Caco-2 (cell line): ENCODE measurements around the gene SLC24A4. TPM values are rescaled to one million over a fixed set of nuclear protein-coding genes. Genes with fewer than 3 reads are reported as not detected.

ENCODE experiments used
- BruUV-seq: library from RNA; stranded (reverse); fragments of 400-500 nt; replicated peaks from 2 replicates; lab custom pipeline; 2021; lab: Mats Ljungman, UMichigan
- CTCF ChIA-PET: fragments of 300-600 bp; sonication (Branson Sonifier 250); formaldehyde crosslinking; loops from one replicate; lab custom pipeline; 2022; ENCODE audit warnings: antibody characterized with exemption; lab: Charles Lee
- POLR2A ChIA-PET: fragments of 300-600 bp; sonication (Branson Sonifier 250); formaldehyde crosslinking; loops from one replicate; lab custom pipeline; 2022; ENCODE audit warnings: antibody characterized with exemption; lab: Charles Lee
- DNase-seq, 2 experiments: peaks; one replicate each; pipeline versions ENCODE4 v3.0.0 to v3.0.0-alpha.2; 2020 to 2022
- H3K27me3 ChIP-seq: replicated peaks from 2 replicates; pipeline ENCODE4 v1.6.0; 2011; ENCODE audit warnings: low read length; ENCODE audit not compliant: control insufficient read depth, insufficient read depth
- H3K36me3 ChIP-seq: 2 replicates; pipeline ENCODE4 v1.5.1; 2011; ENCODE audit warnings: low read length; ENCODE audit not compliant: control insufficient read depth, insufficient read depth
- H3K4me1 ChIP-seq: fragments of 250-450 bp; sonication (Bioruptor Pico); 2 replicates; pipeline ENCODE4 v1.5.1; 2020; ENCODE audit warnings: mild to moderate bottlenecking
- H3K4me3 ChIP-seq: 2 replicates; pipeline ENCODE4 v1.5.1; 2011; ENCODE audit warnings: low read depth, mild to moderate bottlenecking, control low read depth, low read length
- H3K9me3 ChIP-seq: fragments of 250-450 bp; sonication (Bioruptor Pico); 2 replicates; pipeline ENCODE4 v1.5.1; 2020; ENCODE audit warnings: mild to moderate bottlenecking, moderate library complexity
- H3K27ac Mint-ChIP-seq: one replicate; pipeline ENCODE4 v1.8.0; 2022; ENCODE audit warnings: mixed read lengths; ENCODE audit not compliant: unreplicated experiment
- H3K27me3 Mint-ChIP-seq: one replicate; pipeline ENCODE4 v1.8.0; 2022; ENCODE audit warnings: mixed read lengths; ENCODE audit not compliant: insufficient read depth, unreplicated experiment
- H3K36me3 Mint-ChIP-seq: one replicate; pipeline ENCODE4 v1.8.0; 2022; ENCODE audit warnings: mild to moderate bottlenecking, mixed read lengths; ENCODE audit not compliant: insufficient read depth, unreplicated experiment
- H3K4me1 Mint-ChIP-seq: one replicate; pipeline ENCODE4 v1.8.0; 2022; ENCODE audit warnings: low read depth, mixed read lengths; ENCODE audit not compliant: unreplicated experiment
- H3K4me3 Mint-ChIP-seq: one replicate; pipeline ENCODE4 v1.8.0; 2022; ENCODE audit warnings: mild to moderate bottlenecking, moderate library complexity, mixed read lengths; ENCODE audit not compliant: unreplicated experiment
- H3K9me3 Mint-ChIP-seq: one replicate; pipeline ENCODE4 v1.8.0; 2022; ENCODE audit warnings: mixed read lengths; ENCODE audit not compliant: unreplicated experiment
- CTCF ChIP-seq, 2 experiments: fragments of 200-600 bp in 1 of 2; IDR thresholded peaks; 1 replicate in 1 of 2; 2 replicates in 1 of 2; pipeline versions ENCODE4 v1.5.1 to v1.8.0; 2011 to 2022; ENCODE audit warnings: antibody characterized with exemption in 1 of 2, control low read depth in 1 of 2, inconsistent platforms in 1 of 2, low read depth in 1 of 2, low read length in 1 of 2, mild to moderate bottlenecking in 1 of 2, moderate library complexity in 1 of 2; ENCODE audit not compliant: insufficient read depth in 1 of 2, severe bottlenecking in 1 of 2, unreplicated experiment in 1 of 2
- intact Hi-C: fragments of 100-400 bp; cut with micrococcal nuclease; formaldehyde crosslinking; loops from one replicate; pipeline ENCODE4 v1.10.0; 2022; ENCODE audit not compliant: unreplicated experiment
- total RNA-seq: library from RNA; stranded (reverse); gene quantifications from 2 replicates; pipeline ENCODE4 v1.2.3, GENCODE V29; 2022

Gene SLC24A4
- total RNA-seq, 1 experiment from 2014 or later: not detected

- CTCF ChIA-PET: interaction anchor here (0.6 kb wide), 1 partner anchor 63 kb away, joined by 4 read pairs; no protein-coding TSS in a partner anchor
These were observed 158.4 kb downstream of the SLC24A4 start for GRCh38 chr14:92481386-92481785.

GRCh38 chr14:92481811-92482555 lies 159.0 kb downstream of the SLC24A4 start:
- Histone ChIP-seq H3K36me3 (no peaks in the 10 kb centered on the region), H3K27me3 (no peaks in the 10 kb centered on the region; the same call in 1 of the 2 replicates), H3K9me3 (0 out of 2 replicates have a peak, but pooled peaks cover 5% of the 10 kb centered on the region), H3K4me1 (no peaks in the 10 kb centered on the region), H3K4me3 (no peak overlapping the region)
- intact Hi-C loops: no loop called here
- POLR2A ChIA-PET: no interaction called here
- Mint-ChIP-seq H3K27ac (no peak overlapping the region), H3K27me3 (no peaks in the 10 kb centered on the region), H3K9me3 (no peaks in the 10 kb centered on the region), H3K36me3 (no peaks in the 10 kb centered on the region), H3K4me1 (no peaks in the 10 kb centered on the region), H3K4me3 (no peak overlapping the region)
- CTCF ChIA-PET: interaction anchor here (0.6 kb wide), 1 partner anchor 21 kb away, joined by 6 read pairs; no protein-coding TSS in a partner anchor
- no TSS peak for BruUV-seq
- no peak for DNase-seq
- TF ChIP-seq CTCF (IDR thresholded peaks at IDR 0.05; ENCODE audit: insufficient read depth in 1 of 2, low read depth in 1 of 2, low read length in 1 of 2, severe bottlenecking in 1 of 2, unreplicated experiment in 1 of 2): no peak

More at GRCh38 chr14:92481386-92481785, 158.4 kb downstream of the SLC24A4 start:
- no peak overlapping the region for H3K27ac Mint-ChIP-seq
- H3K27me3 Mint-ChIP-seq: no peaks in the 10 kb centered on the region
- 0 out of 2 replicates have a peak, but pooled peaks cover 5% of the 10 kb centered on the region for H3K9me3 ChIP-seq
- H3K36me3 Mint-ChIP-seq: no peaks in the 10 kb centered on the region
- no peaks in the 10 kb centered on the region for H3K4me1 ChIP-seq
- DNase-seq: no peak
- peak in 1 of 2 experiments; percentile 20 for TF ChIP-seq CTCF (IDR thresholded peaks at IDR 0.05; ENCODE audit: insufficient read depth in 1 of 2, low read depth in 1 of 2, low read length in 1 of 2, severe bottlenecking in 1 of 2, unreplicated experiment in 1 of 2)
- intact Hi-C loops: no loop called here
- H3K4me1 Mint-ChIP-seq: no peaks in the 10 kb centered on the region
- H3K36me3 ChIP-seq: no peaks in the 10 kb centered on the region
- no peak overlapping the region for H3K4me3 Mint-ChIP-seq
- no peaks in the 10 kb centered on the region; the same call in 1 of the 2 replicates for H3K27me3 ChIP-seq
- H3K9me3 Mint-ChIP-seq: no peaks in the 10 kb centered on the region
- no peak overlapping the region for H3K4me3 ChIP-seq
- POLR2A ChIA-PET: no interaction called here
- BruUV-seq: no TSS peak

GRCh38 chr14:92482621-92483319 lies 159.8 kb downstream of the SLC24A4 start:
- BruUV-seq: no TSS peak
- H3K4me3 ChIP-seq: no peak overlapping the region
- Mint-ChIP-seq H3K4me3 (no peak overlapping the region), H3K27me3 (no peaks in the 10 kb centered on the region), H3K27ac (no peak overlapping the region), H3K4me1 (no peaks in the 10 kb centered on the region), H3K9me3 (no peaks in the 10 kb centered on the region), H3K36me3 (no peaks in the 10 kb centered on the region)
- intact Hi-C loops: no loop called here
- no peaks in the 10 kb centered on the region; the same call in 1 of the 2 replicates for H3K27me3 ChIP-seq
- POLR2A ChIA-PET: no interaction called here
- H3K36me3 ChIP-seq: no peaks in the 10 kb centered on the region
- H3K9me3 ChIP-seq: 0 out of 2 replicates have a peak, but pooled peaks cover 5% of the 10 kb centered on the region
- no peaks in the 10 kb centered on the region for H3K4me1 ChIP-seq
- CTCF ChIA-PET: no interaction called here
- no peak for TF ChIP-seq CTCF (IDR thresholded peaks at IDR 0.05; ENCODE audit: insufficient read depth in 1 of 2, low read depth in 1 of 2, low read length in 1 of 2, severe bottlenecking in 1 of 2, unreplicated experiment in 1 of 2)
- DNase-seq: no peak
